H1 (cell line): ENCODE measurements around the gene ITPK1. TPM values are rescaled to one million over a fixed set of nuclear protein-coding genes. Genes with fewer than 3 reads are reported as not detected.

Experiments
- CTCF ChIA-PET: fragments of 300-600 bp; sonication (Branson Sonifier 250); formaldehyde crosslinking; loops from one replicate; lab custom pipeline; 2021; ENCODE audit not compliant: partially characterized antibody; lab: Charles Lee
- POLR2A ChIA-PET: fragments of 300-600 bp; sonication (Branson Sonifier 250); formaldehyde crosslinking; loops from one replicate; lab custom pipeline; 2021; ENCODE audit warnings: inconsistent platforms; ENCODE audit not compliant: partially characterized antibody; lab: Charles Lee
- DNase-seq, 2 experiments: peaks; one replicate each; pipeline versions ENCODE4 v3.0.0 to v3.0.0-alpha.2; 2010 to 2022; ENCODE audit warnings: low spot score in 2 of 2, low read depth in 1 of 2, mixed read lengths in 1 of 2
- FAIRE-seq: peaks from 2 replicates; lab custom pipeline; 2011; peaks lifted over from hg19 to GRCh38; lab: Jason Lieb, UNC
- H2AFZ ChIP-seq: 2 replicates; pipeline ENCODE4 v1.8.1; 2012; ENCODE audit warnings: low read length, inconsistent platforms
- H2AK5ac ChIP-seq: 2 replicates; pipeline ENCODE4 v1.6.1; 2013; ENCODE audit warnings: low read depth, low read length
- H2BK120ac ChIP-seq: replicated peaks from 2 replicates; pipeline ENCODE3; 2013; ENCODE audit warnings: low read depth, low read length, inconsistent platforms
- H2BK12ac ChIP-seq: 2 replicates; pipeline ENCODE4 v1.6.1; 2013; ENCODE audit warnings: low read depth, low read length
- H2BK15ac ChIP-seq: 2 replicates; pipeline ENCODE4 v1.6.1; 2013; ENCODE audit warnings: low read length
- H2BK20ac ChIP-seq: 2 replicates; pipeline ENCODE4 v1.6.1; 2013; ENCODE audit warnings: low read length
- H2BK5ac ChIP-seq: 2 replicates; pipeline ENCODE4 v1.6.1; 2013; ENCODE audit warnings: low read depth, low read length
- H3K14ac ChIP-seq: 2 replicates; pipeline ENCODE4 v1.6.1; 2013; ENCODE audit warnings: inconsistent platforms; ENCODE audit not compliant: insufficient read length
- H3K18ac ChIP-seq: 2 replicates; pipeline ENCODE4 v1.6.1; 2013; ENCODE audit warnings: low read length; ENCODE audit errors: extremely low read depth
- H3K23ac ChIP-seq: 2 replicates; pipeline ENCODE4 v1.6.1; 2013; ENCODE audit warnings: inconsistent platforms; ENCODE audit not compliant: insufficient read length
- H3K23me2 ChIP-seq: 2 replicates; pipeline ENCODE4 v1.6.1; 2013; ENCODE audit warnings: low read depth, low read length
- H3K27ac ChIP-seq: 2 replicates; pipeline ENCODE4 v1.6.1; 2011; ENCODE audit warnings: low read depth, low read length, inconsistent platforms
- H3K27me3 ChIP-seq, 4 experiments: replicated peaks in 1 of 4; 1 replicate in 1 of 4; 2 replicates in 3 of 4; pipeline versions ENCODE4 v1.6.1 to v1.8.1; 2011 to 2013; ENCODE audit warnings: low read length in 3 of 4, mild to moderate bottlenecking in 3 of 4, inconsistent platforms in 2 of 4, mixed read lengths in 2 of 4, moderate library complexity in 1 of 4; ENCODE audit not compliant: control insufficient read depth in 3 of 4, insufficient read depth in 3 of 4; ENCODE audit errors: extremely low read depth in 1 of 4
- H3K36me3 ChIP-seq, 4 experiments: 2 replicates each; pipeline versions ENCODE4 v1.6.1 to v1.8.1; 2011 to 2013; ENCODE audit warnings: mild to moderate bottlenecking in 4 of 4, low read length in 3 of 4, moderate library complexity in 2 of 4, control low read depth in 1 of 4, inconsistent platforms in 1 of 4; ENCODE audit not compliant: insufficient read depth in 4 of 4, control insufficient read depth in 2 of 4
- H3K4ac ChIP-seq: replicated peaks from 2 replicates; pipeline ENCODE3; 2013; ENCODE audit warnings: low read length, low read depth, mixed read lengths, inconsistent platforms; ENCODE audit not compliant: insufficient read length
- H3K4me1 ChIP-seq, 4 experiments: replicated peaks in 1 of 4; 1 replicate in 1 of 4; 2 replicates in 3 of 4; pipeline versions ENCODE4 v1.6.1 to v1.8.1; 2011 to 2013; ENCODE audit warnings: low read length in 3 of 4, inconsistent platforms in 2 of 4, mixed read lengths in 1 of 4; ENCODE audit not compliant: insufficient read depth in 4 of 4, control insufficient read depth in 3 of 4
- H3K4me2 ChIP-seq, 2 experiments: 2 replicates each; pipeline versions ENCODE4 v1.6.1 to v1.8.1; 2011 to 2013; ENCODE audit warnings: low read depth in 2 of 2, low read length in 2 of 2, control low read depth in 1 of 2, inconsistent platforms in 1 of 2, mild to moderate bottlenecking in 1 of 2; ENCODE audit not compliant: insufficient read depth in 1 of 2
- H3K4me3 ChIP-seq, 4 experiments: fragments of 200-600, 300-600 bp in 1 of 4; sonication (generic), shearing (Covaris generic), sonication (Bioruptor Twin) in 1 of 4; 2 replicates each; pipeline versions ENCODE4 v1.5.1 to v1.8.1; 2011 to 2016; ENCODE audit warnings: low read length in 4 of 4, low read depth in 3 of 4, control low read depth in 2 of 4, inconsistent platforms in 2 of 4, mild to moderate bottlenecking in 2 of 4, mixed read lengths in 1 of 4, moderate library complexity in 1 of 4; ENCODE audit not compliant: insufficient read depth in 2 of 4; ENCODE audit errors: extremely low read depth in 1 of 4
- H3K56ac ChIP-seq: replicated peaks from 2 replicates; pipeline ENCODE3; 2013; ENCODE audit warnings: low read depth, mild to moderate bottlenecking, mixed read lengths, low read length, inconsistent platforms; ENCODE audit not compliant: insufficient read length
- H3K79me1 ChIP-seq: 2 replicates; pipeline ENCODE4 v1.6.1; 2013; ENCODE audit warnings: low read depth, low read length, control low read depth
- H3K79me2 ChIP-seq, 2 experiments: 2 replicates each; pipeline versions ENCODE4 v1.6.1 to v1.8.1; 2012 to 2013; ENCODE audit warnings: low read length in 2 of 2, mild to moderate bottlenecking in 2 of 2, inconsistent platforms in 1 of 2; ENCODE audit not compliant: insufficient read depth in 2 of 2, control insufficient read depth in 1 of 2
- H3K9ac ChIP-seq, 4 experiments: replicated peaks in 1 of 4; 1 replicate in 1 of 4; 2 replicates in 3 of 4; pipeline versions ENCODE4 v1.6.1 to v1.8.1; 2011 to 2013; ENCODE audit warnings: low read depth in 3 of 4, low read length in 3 of 4, control low read depth in 2 of 4, mild to moderate bottlenecking in 2 of 4, moderate library complexity in 2 of 4, inconsistent platforms in 1 of 4; ENCODE audit errors: extremely low read depth in 1 of 4
- H3K9me3 ChIP-seq, 2 experiments: 2 replicates each; pipeline versions ENCODE4 v1.6.1 to v1.8.1; 2012 to 2013; ENCODE audit warnings: mild to moderate bottlenecking in 2 of 2, moderate library complexity in 2 of 2, control low read depth in 1 of 2, inconsistent platforms in 1 of 2, low read depth in 1 of 2, low read length in 1 of 2, mixed read lengths in 1 of 2; ENCODE audit not compliant: insufficient read depth in 2 of 2
- H4K20me1 ChIP-seq, 2 experiments: replicated peaks in 1 of 2; 2 replicates each; pipeline versions ENCODE3 to v1.8.1; 2011 to 2013; ENCODE audit warnings: inconsistent platforms in 2 of 2, low read length in 2 of 2, mild to moderate bottlenecking in 1 of 2; ENCODE audit not compliant: insufficient read depth in 2 of 2, control insufficient read depth in 1 of 2
- H4K5ac ChIP-seq: 2 replicates; pipeline ENCODE4 v1.6.1; 2013; ENCODE audit warnings: low read length, low read depth, mixed read lengths, inconsistent platforms; ENCODE audit not compliant: insufficient read length
- H4K8ac ChIP-seq: 2 replicates; pipeline ENCODE4 v1.8.0; 2013; ENCODE audit warnings: mild to moderate bottlenecking, moderate library complexity, low read length, inconsistent platforms; ENCODE audit not compliant: insufficient read depth; ENCODE audit errors: extremely low read depth
- H4K91ac ChIP-seq: replicated peaks from 2 replicates; pipeline ENCODE3; 2013; ENCODE audit warnings: low read length, mixed read lengths, inconsistent platforms; ENCODE audit not compliant: insufficient read length
- BCL11A ChIP-seq, 2 experiments: IDR thresholded peaks; one replicate each; pipeline ENCODE4 v1.6.1; 2011; ENCODE audit warnings: low read depth in 2 of 2, low read length in 2 of 2, mild to moderate bottlenecking in 2 of 2
- CEBPB ChIP-seq: IDR thresholded peaks from 2 replicates; pipeline ENCODE4 v1.6.1; 2012; ENCODE audit warnings: low read depth, low read length
- GABPA ChIP-seq: IDR thresholded peaks from 2 replicates; pipeline ENCODE4 v1.6.1; 2011; ENCODE audit warnings: mild to moderate bottlenecking, low read length, moderate library complexity, borderline replicate concordance; ENCODE audit not compliant: insufficient read depth
- MAFK ChIP-seq: IDR thresholded peaks from 2 replicates; pipeline ENCODE4 v1.6.1; 2012; ENCODE audit warnings: low read depth, mild to moderate bottlenecking, improper control_type of control experiment, low read length
- PHF8 ChIP-seq: fragments of 200-600 bp; sonication (generic); conservative IDR thresholded peaks from 2 replicates; pipeline ENCODE4 v1.7.1; 2012; ENCODE audit warnings: low read depth, mild to moderate bottlenecking, inconsistent platforms, low read length, moderate library complexity
- POLR2AphosphoS5 ChIP-seq: IDR thresholded peaks from 2 replicates; pipeline ENCODE4 v1.6.1; 2011; ENCODE audit warnings: low read depth, low read length
- POU5F1 ChIP-seq: IDR thresholded peaks from 2 replicates; pipeline ENCODE4 v1.6.1; 2011; ENCODE audit warnings: low read depth, mild to moderate bottlenecking, low read length, moderate library complexity
- SAP30 ChIP-seq: fragments of 300-600 bp; sonication (generic); IDR thresholded peaks from 2 replicates; pipeline ENCODE4 v1.7.1; 2012; ENCODE audit warnings: low read length, moderate library complexity, mild to moderate bottlenecking, inconsistent platforms; ENCODE audit not compliant: insufficient read depth, insufficient replicate concordance
- TAF1 ChIP-seq: IDR thresholded peaks from 2 replicates; pipeline ENCODE4 v1.6.1; 2011; ENCODE audit warnings: mild to moderate bottlenecking, low read depth, low read length
- TAF7 ChIP-seq: optimal IDR thresholded peaks from 2 replicates; pipeline ENCODE3; 2011; ENCODE audit warnings: low read depth, mild to moderate bottlenecking, inconsistent platforms, low read length, moderate library complexity, borderline replicate concordance
- TBP ChIP-seq: IDR thresholded peaks from 2 replicates; pipeline ENCODE4 v1.6.1; 2011; ENCODE audit warnings: low read depth, low read length, improper control_type of control experiment
- TCF12 ChIP-seq: IDR thresholded peaks from 2 replicates; pipeline ENCODE4 v1.6.1; 2011; ENCODE audit warnings: low read depth, mild to moderate bottlenecking, low read length
- TEAD4 ChIP-seq: IDR thresholded peaks from 2 replicates; pipeline ENCODE4 v1.6.1; 2012; ENCODE audit warnings: low read depth, low read length, inconsistent platforms, mixed read lengths
- WGBS, 2 experiments: shearing (Covaris generic) in 1 of 2; methylation state at CpG; one replicate each; pipeline versions ENCODE4 v1.1.6 to v1.1.7; 2013 to 2015; ENCODE audit warnings: low lambda C conversion rate in 2 of 2, mixed read lengths in 2 of 2, inconsistent platforms in 1 of 2, low coverage in 1 of 2, missing lambda C conversion rate in 1 of 2; ENCODE audit not compliant: insufficient replicate concordance in 2 of 2, insufficient coverage in 1 of 2, insufficient read length in 1 of 2; ENCODE audit errors: extremely low coverage in 1 of 2, missing lambda C conversion rate in 1 of 2; 5-methylcytosine and 5-hydroxymethylcytosine counted together
- polyA plus RNA-seq, 7 experiments: library from polyadenylated mRNA; depleted of rRNA in 3 of 7; stranded (reverse) in 5 of 7; unstranded in 2 of 7; fragments of >200 nt in 5 of 7; fragments of 200-250 nt in 2 of 7; gene quantifications; 1 replicate in 5 of 7; 2 replicates in 1 of 7; 4 replicates in 1 of 7; pipeline versions ENCODE4 v1.2.1 to v1.2.3, GENCODE V29; 2011 to 2013; ENCODE audit warnings: missing spikeins in 2 of 7, mixed read lengths in 2 of 7
- total RNA-seq: library from RNA; stranded (reverse); fragmentation: NEBNext Ultra II Directional; extraction: Animal tissue kit (Norgen Biotek cat#: 25700); gene quantifications from 2 replicates; pipeline ENCODE4 v1.2.1, GENCODE V29; 2021

The ITPK1 gene
- total and polyA plus RNA-seq, 2 of the 8 experiments (the other 6 are each of a cell fraction or from before 2014, with no cell fraction given): 108 to 143 TPM

- no peaks in the 10 kb centered on the region; a peak in 1 of 4 replicates for H3K9me3 ChIP-seq
- ChIA-PET POLR2A (no interaction called here), CTCF (interaction anchor here (0.6 to 5.5 kb wide), 14 partner anchors 7 to 217 kb away, joined by 3 to 31 read pairs (median 4); no protein-coding TSS in a partner anchor)
- no peak for TF ChIP-seq TCF12
- TF ChIP-seq TEAD4: no peak
- no peak for TF ChIP-seq POU5F1
- no peak for TF ChIP-seq MAFK
- no peak for TF ChIP-seq POLR2AphosphoS5
- no peak for TF ChIP-seq CEBPB
- no peak for TF ChIP-seq GABPA
- no peak for TF ChIP-seq BCL11A (IDR thresholded peaks at IDR 0.05; ENCODE audit: low read depth in 2 of 2, low read length in 2 of 2)
- no peak for TF ChIP-seq TBP
- TF ChIP-seq SAP30: no peak
- TF ChIP-seq PHF8: no peak
- TF ChIP-seq TAF1: no peak
- no peak for TF ChIP-seq TAF7
Observed at GRCh38 chr14:92962031-92962830, 153.5 kb downstream of the ITPK1 start.

More at GRCh38 chr14:92962031-92962830, 153.5 kb downstream of the ITPK1 start:
- peaks cover 2% of the 10 kb centered on the region; the same call in 1 of the 2 replicates for H3K79me1 ChIP-seq
- H4K20me1 ChIP-seq: peaks cover 5 to 17% of the 10 kb centered on the region in 2 experiments
- no peak overlapping the region for H3K56ac ChIP-seq
- no peak overlapping the region for H2BK5ac ChIP-seq
- H4K8ac ChIP-seq: no peak overlapping the region
- no peak overlapping the region for H2BK15ac ChIP-seq
- H3K4ac ChIP-seq: no peak overlapping the region
- no peak overlapping the region for H2BK12ac ChIP-seq
- no peak overlapping the region for H2BK20ac ChIP-seq
- H3K4me3 ChIP-seq: no peak overlapping the region
- no peaks in the 10 kb centered on the region for H3K23me2 ChIP-seq
- H3K27ac ChIP-seq: no peak overlapping the region
- no peak overlapping the region for H3K4me2 ChIP-seq
- no peak overlapping the region for H4K91ac ChIP-seq
- FAIRE-seq: no peak
- peaks cover 2 to 13% (median 9%) of the 10 kb centered on the region in 4 experiments; a peak in 7 of 8 replicates for H3K36me3 ChIP-seq
- WGBS, 2 experiments: 91% methylated on average over 16 of the region's 20 CpGs; no CpG with 5 or more reads in 1 of the 2 experiments
- no peak for DNase-seq
- no peak overlapping the region for H3K14ac ChIP-seq
- H2AFZ ChIP-seq: no peak overlapping the region
- no peaks in the 10 kb centered on the region for H3K27me3 ChIP-seq
- no peak overlapping the region for H4K5ac ChIP-seq
- H3K18ac ChIP-seq: no peak overlapping the region
- H2AK5ac ChIP-seq: no peak overlapping the region
- H3K23ac ChIP-seq: no peak overlapping the region
- H3K9ac ChIP-seq: no peak overlapping the region
- no peak overlapping the region for H2BK120ac ChIP-seq
- peaks cover 2 to 5% (median 4%) of the 10 kb centered on the region in 4 experiments; a peak in 3 of 7 replicates for H3K4me1 ChIP-seq
- H3K79me2 ChIP-seq: peaks cover 0 to 30% of the 10 kb centered on the region in 2 experiments; a peak in 2 of 4 replicates
